Panc1 (cell line): Measurements from ENCODE around the gene ARHGAP44. TPM values are rescaled to one million over a fixed set of nuclear protein-coding genes. Genes with fewer than 3 reads are reported as not detected.

ENCODE experiments used
- ATAC-seq: fragments of 200-7000 bp; cut with Tn5 transposase; 2 replicates; pipeline ENCODE4 v1.9.1; 2020; ENCODE audit warnings: mild to moderate bottlenecking, moderate library complexity
- BruUV-seq: library from RNA; stranded (reverse); fragments of 400-500 nt; replicated peaks from 2 replicates; lab custom pipeline; 2021; lab: Mats Ljungman, UMichigan
- CTCF ChIA-PET: fragments of 300-600 bp; sonication (Branson Sonifier 250); formaldehyde crosslinking; loops from one replicate; lab custom pipeline; 2022; ENCODE audit warnings: antibody characterized with exemption; lab: Charles Lee
- POLR2A ChIA-PET: fragments of 300-600 bp; sonication (Branson Sonifier 250); formaldehyde crosslinking; loops from one replicate; lab custom pipeline; 2022; ENCODE audit warnings: antibody characterized with exemption; lab: Charles Lee
- DNase-seq: peaks from one replicate; pipeline ENCODE4 v3.0.0-alpha.2; 2010; ENCODE audit warnings: low read depth, low spot score
- H3K27ac ChIP-seq: 2 replicates; pipeline ENCODE4 v1.5.1; 2011; ENCODE audit warnings: mild to moderate bottlenecking, low read length, inconsistent platforms
- H3K27me3 ChIP-seq: fragments of 200-500 bp; sonication (Bioruptor generic); 2 replicates; pipeline ENCODE4 v1.6.0; 2014; ENCODE audit warnings: low read length, inconsistent platforms; ENCODE audit not compliant: control insufficient read depth, insufficient read depth
- H3K36me3 ChIP-seq: fragments of 200-500 bp; sonication (Bioruptor generic); 2 replicates; pipeline ENCODE4 v1.5.1; 2014; ENCODE audit warnings: inconsistent platforms, mild to moderate bottlenecking, low read length, moderate library complexity; ENCODE audit not compliant: control insufficient read depth, insufficient read depth
- H3K4me1 ChIP-seq: 2 replicates; pipeline ENCODE4 v1.5.1; 2011; ENCODE audit warnings: inconsistent platforms, mild to moderate bottlenecking, low read length, moderate library complexity; ENCODE audit not compliant: control insufficient read depth, insufficient read depth
- H3K4me3 ChIP-seq, 2 experiments: 2 replicates each; pipeline ENCODE4 v1.5.1; 2011 to 2012; ENCODE audit warnings: low read depth in 2 of 2, low read length in 2 of 2, mild to moderate bottlenecking in 2 of 2, inconsistent platforms in 1 of 2, moderate library complexity in 1 of 2
- H3K9me3 ChIP-seq: fragments of 200-500 bp; sonication (Bioruptor generic); 2 replicates; pipeline ENCODE4 v1.5.1; 2014; ENCODE audit warnings: low read depth, mild to moderate bottlenecking, inconsistent platforms, low read length, moderate library complexity; ENCODE audit not compliant: control insufficient read depth, insufficient read depth
- POLR2AphosphoS5 ChIP-seq: IDR thresholded peaks from 2 replicates; pipeline ENCODE4 v1.6.1; 2012; ENCODE audit warnings: mild to moderate bottlenecking, low read depth, low read length, moderate library complexity
- SIN3A ChIP-seq: IDR thresholded peaks from 2 replicates; pipeline ENCODE4 v1.6.1; 2012; ENCODE audit warnings: low read depth, mild to moderate bottlenecking, low read length, moderate library complexity, borderline replicate concordance; ENCODE audit not compliant: insufficient read depth
- TCF7L2 ChIP-seq: IDR thresholded peaks from 2 replicates; pipeline ENCODE4 v1.6.1; 2011; ENCODE audit warnings: mild to moderate bottlenecking, low read depth, low read length, inconsistent platforms
- in situ Hi-C: cut with HindIII; loops from 2 replicates; pipeline ENCODE4 v1.10.0; 2016; ENCODE audit warnings: low sequenced_read_pairs, low pct_unique_long_range_greater_than_20kb
- intact Hi-C: fragments of 100-400 bp; cut with micrococcal nuclease; formaldehyde crosslinking; loops from one replicate; pipeline ENCODE4 v1.10.0; 2022; ENCODE audit not compliant: unreplicated experiment
- total RNA-seq: library from RNA; stranded (reverse); gene quantifications from one replicate; pipeline ENCODE4 v1.2.1, GENCODE V29; 2021; ENCODE audit not compliant: unreplicated experiment
- TF ChIP-seq, protein P1 (sequence below): fragments of 450-650 bp; IDR thresholded peaks from 2 replicates; pipeline ENCODE4 v1.5.1; 2017; ENCODE audit warnings: mild to moderate bottlenecking
- TF ChIP-seq, protein P2 (sequence below), 2 experiments: IDR thresholded peaks; 2 replicates each; pipeline ENCODE4 v1.6.1; 2011 to 2012; ENCODE audit warnings: low read depth in 2 of 2, control low read depth in 1 of 2, low read length in 1 of 2, mild to moderate bottlenecking in 1 of 2, moderate library complexity in 1 of 2; ENCODE audit not compliant: insufficient read depth in 1 of 2

The ARHGAP44 gene
- total RNA-seq, 1 experiment from 2014 or later: 0.80 TPM

DNA sequence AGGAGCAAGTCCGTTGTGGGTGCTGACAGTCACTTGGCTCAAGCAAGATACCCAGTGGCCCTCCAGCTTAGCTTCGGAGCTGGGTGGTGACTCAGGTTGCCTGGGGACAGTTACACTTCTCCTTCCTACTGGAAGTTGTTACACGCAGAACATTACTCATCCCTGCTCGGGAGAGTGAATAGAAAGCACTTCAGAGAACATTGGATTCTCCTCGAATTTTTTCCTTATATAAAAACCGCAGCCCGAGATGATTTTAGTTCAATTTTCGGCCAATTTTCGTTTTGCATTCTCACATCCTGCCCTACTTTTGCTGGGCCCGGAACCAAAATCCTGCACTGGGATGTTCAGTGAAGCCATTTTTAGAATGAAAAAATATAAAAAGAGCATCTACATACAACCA lies 128.8 kb downstream of the ARHGAP44 start:
- no peaks in the 10 kb centered on the region for H3K36me3 ChIP-seq
- no peak overlapping the region for H3K4me3 ChIP-seq
- H3K27ac ChIP-seq: no peak overlapping the region
- no TSS peak for BruUV-seq
- in situ Hi-C loops (no loop called here), intact Hi-C loops (no loop called here)
- DNase-seq: no peak
- no peak for ATAC-seq
- ChIA-PET CTCF (no interaction called here), POLR2A (no interaction called here)
- H3K9me3 ChIP-seq: no peaks in the 10 kb centered on the region
- no peaks in the 10 kb centered on the region for H3K4me1 ChIP-seq
- TF ChIP-seq, protein P1, sequence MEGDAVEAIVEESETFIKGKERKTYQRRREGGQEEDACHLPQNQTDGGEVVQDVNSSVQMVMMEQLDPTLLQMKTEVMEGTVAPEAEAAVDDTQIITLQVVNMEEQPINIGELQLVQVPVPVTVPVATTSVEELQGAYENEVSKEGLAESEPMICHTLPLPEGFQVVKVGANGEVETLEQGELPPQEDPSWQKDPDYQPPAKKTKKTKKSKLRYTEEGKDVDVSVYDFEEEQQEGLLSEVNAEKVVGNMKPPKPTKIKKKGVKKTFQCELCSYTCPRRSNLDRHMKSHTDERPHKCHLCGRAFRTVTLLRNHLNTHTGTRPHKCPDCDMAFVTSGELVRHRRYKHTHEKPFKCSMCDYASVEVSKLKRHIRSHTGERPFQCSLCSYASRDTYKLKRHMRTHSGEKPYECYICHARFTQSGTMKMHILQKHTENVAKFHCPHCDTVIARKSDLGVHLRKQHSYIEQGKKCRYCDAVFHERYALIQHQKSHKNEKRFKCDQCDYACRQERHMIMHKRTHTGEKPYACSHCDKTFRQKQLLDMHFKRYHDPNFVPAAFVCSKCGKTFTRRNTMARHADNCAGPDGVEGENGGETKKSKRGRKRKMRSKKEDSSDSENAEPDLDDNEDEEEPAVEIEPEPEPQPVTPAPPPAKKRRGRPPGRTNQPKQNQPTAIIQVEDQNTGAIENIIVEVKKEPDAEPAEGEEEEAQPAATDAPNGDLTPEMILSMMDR: no peak
- TF ChIP-seq, protein P2, sequence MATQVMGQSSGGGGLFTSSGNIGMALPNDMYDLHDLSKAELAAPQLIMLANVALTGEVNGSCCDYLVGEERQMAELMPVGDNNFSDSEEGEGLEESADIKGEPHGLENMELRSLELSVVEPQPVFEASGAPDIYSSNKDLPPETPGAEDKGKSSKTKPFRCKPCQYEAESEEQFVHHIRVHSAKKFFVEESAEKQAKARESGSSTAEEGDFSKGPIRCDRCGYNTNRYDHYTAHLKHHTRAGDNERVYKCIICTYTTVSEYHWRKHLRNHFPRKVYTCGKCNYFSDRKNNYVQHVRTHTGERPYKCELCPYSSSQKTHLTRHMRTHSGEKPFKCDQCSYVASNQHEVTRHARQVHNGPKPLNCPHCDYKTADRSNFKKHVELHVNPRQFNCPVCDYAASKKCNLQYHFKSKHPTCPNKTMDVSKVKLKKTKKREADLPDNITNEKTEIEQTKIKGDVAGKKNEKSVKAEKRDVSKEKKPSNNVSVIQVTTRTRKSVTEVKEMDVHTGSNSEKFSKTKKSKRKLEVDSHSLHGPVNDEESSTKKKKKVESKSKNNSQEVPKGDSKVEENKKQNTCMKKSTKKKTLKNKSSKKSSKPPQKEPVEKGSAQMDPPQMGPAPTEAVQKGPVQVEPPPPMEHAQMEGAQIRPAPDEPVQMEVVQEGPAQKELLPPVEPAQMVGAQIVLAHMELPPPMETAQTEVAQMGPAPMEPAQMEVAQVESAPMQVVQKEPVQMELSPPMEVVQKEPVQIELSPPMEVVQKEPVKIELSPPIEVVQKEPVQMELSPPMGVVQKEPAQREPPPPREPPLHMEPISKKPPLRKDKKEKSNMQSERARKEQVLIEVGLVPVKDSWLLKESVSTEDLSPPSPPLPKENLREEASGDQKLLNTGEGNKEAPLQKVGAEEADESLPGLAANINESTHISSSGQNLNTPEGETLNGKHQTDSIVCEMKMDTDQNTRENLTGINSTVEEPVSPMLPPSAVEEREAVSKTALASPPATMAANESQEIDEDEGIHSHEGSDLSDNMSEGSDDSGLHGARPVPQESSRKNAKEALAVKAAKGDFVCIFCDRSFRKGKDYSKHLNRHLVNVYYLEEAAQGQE (IDR thresholded peaks at IDR 0.05; ENCODE audit: insufficient read depth in 1 of 2, low read depth in 2 of 2, low read length in 1 of 2): no peak
- no peak for TF ChIP-seq TCF7L2
- no peak for TF ChIP-seq POLR2AphosphoS5
- no peaks in the 10 kb centered on the region for H3K27me3 ChIP-seq

DNA sequence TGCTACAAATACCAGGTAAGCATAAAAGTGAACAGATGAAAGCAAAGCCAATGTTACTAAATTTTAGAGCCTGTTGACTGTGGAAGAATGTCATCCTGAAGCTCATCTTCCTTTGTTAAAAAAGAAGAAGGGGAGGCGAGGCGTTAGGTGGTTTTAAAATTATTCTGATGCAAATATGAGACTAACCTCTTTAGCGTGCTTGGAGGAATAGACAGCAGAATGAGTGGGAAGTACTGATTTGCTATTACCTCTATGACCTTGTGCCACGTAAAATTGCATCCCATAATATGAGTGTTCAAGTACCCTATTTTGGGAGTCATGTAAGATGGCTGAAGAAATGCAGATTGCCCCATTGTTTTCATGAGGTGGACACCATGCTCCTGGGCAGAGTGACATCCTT lies 132.8 kb downstream of the ARHGAP44 start:
- Histone ChIP-seq H3K27me3 (no peaks in the 10 kb centered on the region), H3K4me3 (no peak overlapping the region), H3K9me3 (no peaks in the 10 kb centered on the region), H3K36me3 (no peaks in the 10 kb centered on the region), H3K4me1 (no peaks in the 10 kb centered on the region), H3K27ac (no peak overlapping the region)
- no peak for ATAC-seq
- ChIA-PET CTCF (no interaction called here), POLR2A (no interaction called here)
- BruUV-seq: no TSS peak
- TF ChIP-seq POLR2AphosphoS5 (no peak), SIN3A (no peak), TCF7L2 (no peak)
- TF ChIP-seq, protein P1: no peak
- TF ChIP-seq, protein P2 (IDR thresholded peaks at IDR 0.05; ENCODE audit: insufficient read depth in 1 of 2, low read depth in 2 of 2, low read length in 1 of 2): no peak
- no peak for DNase-seq
- intact Hi-C loops: no loop called here
- in situ Hi-C loops: no loop called here
